Measurements from ENCODE around the gene YTHDC2.

Gene YTHDC2

GRCh38 chr5:113632996-113633395 is 119.5 kb downstream of the YTHDC2 start:
- Histone ChIP-seq H3K36me3 (no peaks in the 10 kb centered on the region), H3K4me3 (ENCODE audit: low read depth, low read length) (no peak overlapping the region), H3K4me1 (no peaks in the 10 kb centered on the region), H3K27me3 (no peaks in the 10 kb centered on the region; the same call in 1 of the 2 replicates), H3K9me3 (no peaks in the 10 kb centered on the region)
- DNase-seq: no peak
- no peak for TF ChIP-seq CTCF (IDR thresholded peaks at IDR 0.05; ENCODE audit: low read depth, low read length)

GRCh38 chr5:113634957-113635356 is 121.5 kb downstream of the YTHDC2 start:
- Histone ChIP-seq H3K4me1 (no peaks in the 10 kb centered on the region), H3K9me3 (no peaks in the 10 kb centered on the region), H3K27me3 (no peaks in the 10 kb centered on the region; the same call in 1 of the 2 replicates), H3K36me3 (no peaks in the 10 kb centered on the region), H3K4me3 (ENCODE audit: low read depth, low read length) (no peak overlapping the region)
- no peak for DNase-seq
- no peak for TF ChIP-seq CTCF (IDR thresholded peaks at IDR 0.05; ENCODE audit: low read depth, low read length)

GRCh38 chr5:113641715-113642114 is 128.2 kb downstream of the YTHDC2 start:
- no peaks in the 10 kb centered on the region for H3K36me3 ChIP-seq
- TF ChIP-seq CTCF (IDR thresholded peaks at IDR 0.05; ENCODE audit: low read depth, low read length): no peak

More at GRCh38 chr5:113641715-113642114, 128.2 kb downstream of the YTHDC2 start:
- Histone ChIP-seq H3K4me3 (ENCODE audit: low read depth, low read length) (no peak overlapping the region), H3K9me3 (no peaks in the 10 kb centered on the region), H3K27me3 (peaks cover 2% of the 10 kb centered on the region), H3K4me1 (no peaks in the 10 kb centered on the region)
- no peak for DNase-seq

Data from BE2C (cell line).